Fibroblast of skin of left quadriceps (primary cell): ENCODE measurements around the gene RNPS1.
"Not testable (repeated sequence)": the region's sequence is repeated elsewhere in the genome, so short reads cannot be mapped to it uniquely, and the experiment has no call there.

Source experiments
- DNase-seq, 2 experiments: peaks; one replicate each; pipeline ENCODE4 v3.0.0-alpha.2; 2013; ENCODE audit warnings: low read depth in 2 of 2

The RNPS1 gene

GRCh38 chr16:2282866-2283555, 15.1 kb upstream of the RNPS1 start:
- DNase-seq: no peak

- no peak for DNase-seq
Measured at GRCh38 chr16:2282262-2282661, 14.3 kb upstream of the RNPS1 start.

DNA sequence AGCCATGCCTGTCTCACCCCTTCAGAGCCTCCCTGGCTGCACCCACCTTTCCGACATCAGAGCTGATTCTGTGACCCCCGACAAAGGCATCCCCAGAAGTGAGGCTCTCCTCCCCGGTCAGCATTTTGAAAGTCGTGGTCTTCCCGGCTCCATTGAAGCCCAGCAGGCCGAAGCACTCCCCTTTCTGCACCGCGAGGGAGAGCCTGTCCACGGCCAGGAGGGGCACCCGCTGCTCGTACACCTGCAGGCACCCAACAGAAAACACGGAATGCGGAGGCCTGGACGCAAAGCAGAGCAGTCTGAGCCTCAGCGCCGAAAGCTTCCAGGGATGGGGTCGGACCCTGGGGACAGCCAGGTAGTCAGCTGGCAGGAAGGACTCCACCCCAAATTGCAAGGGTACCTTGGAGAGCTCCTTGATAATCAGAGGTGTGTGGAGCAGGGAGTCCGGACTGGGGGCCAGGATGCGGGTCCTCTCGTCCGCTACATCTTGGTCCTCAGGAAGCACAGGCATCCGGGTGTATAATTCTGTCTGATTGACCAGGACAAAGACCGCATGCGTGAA, 13.1 kb upstream of the RNPS1 start:
- DNase-seq: no peak

- DNase-seq: no peak
Measured at GRCh38 chr16:2280461-2280860, 12.5 kb upstream of the RNPS1 start.

DNA sequence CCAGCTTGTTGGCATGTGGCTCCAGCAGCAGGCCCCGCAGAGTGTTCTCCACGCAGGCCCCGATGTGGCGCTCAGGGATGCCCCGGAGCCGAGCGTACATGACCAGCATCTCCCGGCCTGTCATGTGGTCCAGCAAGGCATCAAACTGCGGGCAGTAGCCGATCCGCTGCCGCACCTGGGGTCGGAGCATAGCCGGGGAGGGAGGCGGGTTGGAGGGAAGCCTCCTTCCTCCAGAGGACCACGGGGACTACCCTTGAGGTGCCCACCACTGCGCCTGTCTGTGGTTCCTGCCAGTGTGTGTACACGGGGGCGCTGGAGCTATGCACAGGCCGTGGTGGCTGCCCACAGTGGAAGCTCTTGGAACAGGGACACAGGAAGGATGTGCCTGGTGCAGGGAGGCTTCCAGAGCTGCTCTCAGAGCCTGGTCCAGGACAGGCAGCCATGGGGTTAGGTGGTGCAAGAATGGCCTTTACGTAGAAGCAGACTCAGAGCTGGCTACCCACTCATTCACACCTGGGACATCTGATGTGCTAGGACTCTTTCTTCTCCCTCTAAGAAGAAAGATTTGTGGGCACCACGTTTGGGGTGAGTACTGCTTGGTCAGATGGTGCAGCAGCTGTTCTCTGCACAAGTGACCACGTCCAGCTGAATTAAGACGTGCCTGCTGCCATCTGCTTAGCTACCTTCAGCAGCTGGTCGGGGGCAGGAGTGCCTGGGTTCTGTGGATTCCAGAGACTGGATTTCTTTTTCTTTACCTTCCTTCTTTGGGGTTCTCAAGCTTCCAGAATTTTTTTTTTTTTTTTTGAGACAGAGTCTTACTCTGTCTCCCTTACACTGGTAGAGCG, 11.3 kb upstream of the RNPS1 start:
- no peak for DNase-seq

GRCh38 chr16:2278272-2278608, 10.3 kb upstream of the RNPS1 start:
- DNase-seq: no peak

GRCh38 chr16:2277466-2278271, 9.7 kb upstream of the RNPS1 start:
- DNase-seq: no peak

DNA sequence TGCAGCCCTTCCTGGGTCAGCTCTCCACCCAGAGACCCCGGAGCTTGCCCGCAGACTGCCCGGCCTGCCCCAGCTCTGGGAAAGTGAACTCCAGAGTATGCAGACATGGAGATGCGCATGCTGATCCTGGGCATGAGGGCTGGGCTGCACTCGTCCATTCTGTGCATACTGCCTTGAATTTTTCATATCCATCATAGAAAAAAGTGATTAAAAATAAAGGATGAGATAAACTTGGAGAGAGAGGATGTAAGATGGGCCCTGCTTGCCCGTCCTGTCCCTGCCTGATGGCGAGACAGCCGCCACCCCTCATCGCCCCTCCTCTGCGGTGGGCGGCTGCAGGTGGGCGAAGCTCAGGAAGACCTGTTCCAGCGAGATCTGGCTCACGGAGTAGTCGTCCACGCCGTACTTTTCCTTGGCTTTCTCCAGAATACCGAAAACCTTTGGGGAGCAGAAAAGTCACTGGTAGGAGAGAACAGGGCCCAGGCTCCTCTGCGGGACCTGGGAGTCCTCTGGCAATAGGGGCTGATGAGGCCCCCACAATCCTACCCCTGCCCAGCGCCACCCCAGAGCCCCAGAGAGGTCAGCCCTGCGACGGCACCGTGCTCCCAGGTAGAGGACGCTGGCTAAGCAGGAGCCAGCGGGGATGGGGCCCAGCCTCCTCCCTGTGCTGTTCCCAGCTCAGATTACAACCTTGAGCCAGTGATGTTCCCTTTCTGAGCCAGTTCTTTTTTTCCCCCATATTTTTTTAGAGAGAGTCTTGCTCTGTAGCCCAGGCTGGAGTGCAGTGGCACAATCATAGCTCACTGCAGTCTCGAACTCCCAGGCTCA, 8.7 kb upstream of the RNPS1 start:
- DNase-seq: no peak

GRCh38 chr16:2275476-2276367, 7.8 kb upstream of the RNPS1 start:
- DNase-seq: no peak

- no peak for DNase-seq
Measured at GRCh38 chr16:2273931-2274330, 6.0 kb upstream of the RNPS1 start.

- no peak for DNase-seq
Measured at GRCh38 chr16:2273484-2273883, 5.6 kb upstream of the RNPS1 start.

DNA sequence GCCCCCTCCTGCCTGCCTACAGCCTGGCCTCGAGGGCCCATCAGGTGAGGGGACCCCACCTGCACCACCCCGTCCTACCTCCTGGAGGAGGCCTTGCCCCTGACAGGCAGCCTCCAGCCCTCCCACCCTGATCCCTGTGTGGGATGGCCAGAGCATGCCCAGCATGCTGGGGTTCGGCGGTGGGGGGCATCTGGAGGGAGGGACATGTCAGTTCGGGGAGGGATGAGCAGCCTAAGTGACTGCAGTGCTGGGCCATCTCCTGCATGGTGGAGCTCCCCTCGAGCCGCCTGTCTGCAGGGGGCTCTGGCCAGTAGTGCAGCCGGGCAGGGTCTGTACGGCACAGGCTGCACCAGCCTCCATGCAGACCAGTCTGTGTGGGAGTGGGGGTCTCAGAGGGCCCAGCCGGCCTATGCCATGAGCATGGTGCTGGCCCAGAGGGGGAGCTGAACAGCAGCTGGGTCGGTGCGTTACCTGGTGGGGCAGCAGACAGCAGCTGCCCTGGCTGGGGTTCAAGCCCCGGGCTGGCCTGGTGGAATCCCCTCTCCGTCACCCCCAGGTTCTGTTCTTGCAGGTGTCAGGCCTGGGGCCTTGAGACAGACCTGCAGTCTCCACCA, 4.0 kb upstream of the RNPS1 start:
- DNase-seq: no peak

DNA sequence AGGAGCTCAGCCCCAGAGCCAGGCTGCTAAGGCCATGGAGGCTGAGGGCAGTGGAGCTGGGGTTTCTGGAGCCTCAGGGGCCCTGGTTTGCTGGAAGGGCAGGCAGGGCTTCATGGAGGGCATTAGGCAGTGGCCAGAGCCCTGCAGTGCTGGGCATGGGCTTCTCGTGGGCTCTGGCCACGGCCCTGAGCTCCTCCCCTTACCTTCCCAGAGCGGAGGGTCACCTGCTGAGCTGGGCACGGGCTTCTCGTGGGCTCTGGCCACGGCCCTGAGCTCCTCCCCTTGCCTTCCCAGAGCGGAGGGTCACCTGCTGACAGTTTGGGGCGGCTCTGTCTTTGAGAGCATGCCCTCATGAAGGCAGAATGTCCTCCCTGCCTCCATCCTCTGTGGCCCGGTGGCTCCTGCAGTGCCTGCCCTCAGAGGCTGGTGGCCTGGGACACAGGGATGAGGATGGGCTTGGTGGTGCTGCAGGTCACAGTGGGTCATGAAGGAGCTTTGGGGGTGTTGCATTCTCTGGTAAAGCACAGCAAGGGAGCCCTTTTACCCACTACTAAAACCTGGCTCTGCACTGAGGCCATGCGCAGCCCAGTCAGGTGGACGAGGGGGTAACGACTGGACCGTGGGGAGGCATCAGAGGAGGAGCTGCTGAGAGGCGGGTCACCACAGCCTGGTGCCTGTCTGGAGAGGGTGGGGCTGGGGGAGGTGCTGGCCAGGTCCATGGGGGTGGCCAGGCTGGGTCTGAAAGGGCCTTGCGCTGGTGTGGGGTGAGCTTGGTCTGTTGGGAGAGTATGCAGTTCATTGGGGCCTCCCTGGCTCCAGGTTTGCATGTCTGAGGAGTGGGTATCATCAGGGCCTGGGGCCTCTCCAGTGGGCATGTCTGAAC, 2.9 kb upstream of the RNPS1 start:
- DNase-seq: no peak

DNA sequence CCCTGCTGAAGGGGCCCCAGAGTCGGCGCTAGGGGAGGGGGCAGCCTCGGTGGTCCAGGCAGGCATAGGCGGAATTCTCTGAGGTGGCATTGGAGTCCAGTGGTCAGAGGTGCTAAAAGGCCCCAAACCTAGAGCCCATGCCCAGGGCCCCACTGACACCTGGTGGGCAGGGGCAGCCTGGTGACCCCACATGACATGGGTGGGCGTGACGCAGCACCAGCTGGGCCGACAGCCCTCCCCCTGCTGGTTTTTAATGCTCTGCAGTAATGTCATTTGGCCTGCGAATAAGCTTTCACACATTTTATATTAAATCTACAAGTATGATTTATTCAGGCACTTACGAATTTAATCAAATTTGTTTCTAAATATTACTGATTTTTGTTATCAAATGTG, 2.1 kb upstream of the RNPS1 start:
- no peak for DNase-seq

DNA sequence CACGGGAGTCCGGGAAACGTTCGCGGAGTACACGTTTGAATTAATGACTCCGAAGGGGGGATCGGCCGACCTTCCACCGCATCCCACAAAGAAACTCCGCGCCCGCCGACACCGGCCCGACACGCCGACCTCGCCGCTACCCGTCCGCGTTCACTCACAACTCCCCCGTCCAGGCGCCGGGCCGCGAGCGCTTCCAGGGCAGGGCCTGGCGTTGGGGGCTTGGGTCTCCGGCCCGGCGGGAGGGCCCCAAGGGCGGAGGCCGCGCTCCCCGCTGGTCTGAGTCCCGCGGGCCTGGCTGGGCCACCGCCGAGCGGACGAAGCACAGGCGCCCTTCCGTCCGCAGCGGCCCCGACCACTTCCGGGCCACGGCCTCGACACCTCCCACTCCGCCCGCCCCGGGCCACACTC, 417 bp downstream of the RNPS1 start:
- DNase-seq: not testable (repeated sequence)

DNA sequence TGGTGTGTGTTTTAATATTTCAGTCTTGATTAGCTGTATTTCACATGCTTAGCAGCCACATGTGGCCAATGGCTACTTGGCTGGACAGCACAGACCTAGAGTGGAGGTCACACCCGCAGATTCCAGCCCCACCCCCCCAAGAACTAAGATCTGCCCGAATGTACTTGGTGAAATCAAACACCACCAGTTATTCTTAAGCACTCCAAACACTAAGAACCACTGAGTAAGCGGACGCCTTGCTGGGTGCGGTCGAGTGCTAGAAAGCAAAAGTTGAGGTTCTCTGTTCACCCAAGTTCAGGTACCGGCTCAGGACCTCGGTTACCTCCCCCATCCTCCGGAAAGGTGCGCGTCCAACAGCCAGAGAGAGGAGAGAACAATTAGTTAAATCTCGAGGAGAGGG, 1.0 kb downstream of the RNPS1 start:
- not testable (repeated sequence) for DNase-seq

- not testable (repeated sequence) for DNase-seq
Measured at GRCh38 chr16:2263026-2263425, 4.9 kb downstream of the RNPS1 start.

DNA sequence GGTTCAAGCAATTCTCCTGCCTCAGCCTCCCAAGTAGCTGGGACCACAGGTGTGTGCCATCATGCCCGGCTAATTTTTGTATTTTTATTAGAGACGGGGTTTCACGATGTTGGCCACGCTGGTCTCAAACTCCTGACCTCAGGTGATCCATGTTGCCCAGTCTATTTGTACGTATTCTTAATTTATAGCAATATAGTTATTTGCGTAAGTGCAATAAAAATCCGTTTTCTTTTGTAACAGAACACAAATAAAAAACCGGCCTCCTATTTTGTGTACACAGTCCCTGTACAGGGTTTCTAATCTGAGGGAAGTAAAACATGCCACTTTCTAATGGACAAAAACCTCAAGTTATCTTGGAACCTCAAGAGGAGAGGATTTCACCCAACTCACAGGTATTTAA, 7.7 kb downstream of the RNPS1 start:
- no peak for DNase-seq

GRCh38 chr16:2258530-2258929, 9.4 kb downstream of the RNPS1 start:
- not testable (repeated sequence) for DNase-seq
